ENCODE results near the gene NCBP1. TPM values are rescaled to one million over a fixed set of nuclear protein-coding genes. Genes with fewer than 3 reads are reported as not detected.

Gene NCBP1
- total and polyA plus RNA-seq, 9 of the 15 experiments (the other 6 are each of a cell fraction or from before 2014, with no cell fraction given), result 29.4 to 69.7 (median 57.5) TPM

DNA sequence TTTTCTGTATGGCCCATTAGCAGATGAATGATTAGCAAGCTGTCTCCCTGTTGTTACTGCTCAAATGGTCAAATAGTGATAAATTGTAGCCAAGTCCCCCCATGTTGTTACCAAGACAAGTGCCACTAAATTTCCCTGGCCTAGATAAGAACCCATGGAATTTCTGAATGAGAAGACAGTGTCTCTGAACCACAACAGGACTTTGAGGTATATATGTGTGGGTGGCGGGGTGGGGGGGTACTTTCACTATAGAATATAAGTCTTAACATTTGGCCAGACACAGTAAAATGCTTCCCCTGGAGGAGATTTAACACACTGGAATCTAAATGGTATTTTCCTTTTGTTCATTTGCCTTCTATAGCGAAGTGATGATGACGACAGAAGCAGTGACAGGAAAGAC, 34.9 kb downstream of the NCBP1 start:
- Histone ChIP-seq H3K4me2 (ENCODE audit: insufficient read depth, low read length) (no peak overlapping the region), H3K79me2 (ENCODE audit: control insufficient read depth, insufficient read depth, low read length) (no peaks in the 10 kb centered on the region), H4K20me1 (replicated peaks; ENCODE audit: control insufficient read depth, insufficient read depth, low read length) (no peaks in the 10 kb centered on the region), H3K9me1 (ENCODE audit: control insufficient read depth, insufficient read depth, low read length) (no peaks in the 10 kb centered on the region), H3K27me3 (ENCODE audit: control insufficient read depth in 2 of 2, insufficient read depth in 2 of 2, low read length in 2 of 2) (no peaks in the 10 kb centered on the region), H3K4me1 (replicated peaks in 1 of 2; ENCODE audit: control insufficient read depth in 2 of 2, insufficient read depth in 2 of 2, low read length in 2 of 2) (no peaks in the 10 kb centered on the region), H3K9me3 (replicated peaks; ENCODE audit: control insufficient read depth, insufficient read depth, low read depth, low read length) (no peaks in the 10 kb centered on the region), H3K4me3 (no peak overlapping the region), H3K36me3 (ENCODE audit: control insufficient read depth, insufficient read depth, low read length) (peaks cover 98% of the 10 kb centered on the region), H3K9ac (ENCODE audit: insufficient read depth in 1 of 2, low read depth in 2 of 2, low read length in 2 of 2) (no peak overlapping the region), H3K27ac (ENCODE audit: extremely low read depth, low read depth, low read length) (no peak overlapping the region), H2AFZ (ENCODE audit: low read depth, low read length) (no peak overlapping the region)
- POLR2A ChIA-PET, result interaction anchor here (0.8 kb wide), 1 partner anchor 11 kb away, joined by 3 read pairs; no protein-coding TSS in a partner anchor
- DNase-seq (ENCODE audit: extremely low read depth in 1 of 4, low spot score in 3 of 4) (peak in 1 of 4 experiments; percentile 17), FAIRE-seq (no peak), ATAC-seq (no peak)
- in situ Hi-C loops (cut with MboI), result no loop called here
- CTCF ChIA-PET (ENCODE audit: low intra/inter-chr PET ratio), result no interaction called here
- no TSS peak for BruUV-seq (replicated peaks)
- 98% methylated on average over 3 of the region's 3 CpGs for WGBS (ENCODE audit: insufficient coverage, low coverage, missing lambda C conversion rate)
- intact Hi-C loops (cut with micrococcal nuclease), result no loop called here
- no peak for TF ChIP-seq SIX5 (IDR thresholded peaks at IDR 0.05; ENCODE audit: borderline replicate concordance in 1 of 2, insufficient read depth in 1 of 2, low read depth in 1 of 2, low read length in 2 of 2)
- TF ChIP-seq, protein P1, sequence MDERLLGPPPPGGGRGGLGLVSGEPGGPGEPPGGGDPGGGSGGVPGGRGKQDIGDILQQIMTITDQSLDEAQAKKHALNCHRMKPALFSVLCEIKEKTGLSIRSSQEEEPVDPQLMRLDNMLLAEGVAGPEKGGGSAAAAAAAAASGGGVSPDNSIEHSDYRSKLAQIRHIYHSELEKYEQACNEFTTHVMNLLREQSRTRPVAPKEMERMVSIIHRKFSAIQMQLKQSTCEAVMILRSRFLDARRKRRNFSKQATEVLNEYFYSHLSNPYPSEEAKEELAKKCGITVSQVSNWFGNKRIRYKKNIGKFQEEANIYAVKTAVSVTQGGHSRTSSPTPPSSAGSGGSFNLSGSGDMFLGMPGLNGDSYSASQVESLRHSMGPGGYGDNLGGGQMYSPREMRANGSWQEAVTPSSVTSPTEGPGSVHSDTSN (CRISPR knock-in tag; IDR thresholded peaks at IDR 0.05; ENCODE audit: low read depth), result no peak
- TF ChIP-seq, protein P1 (tag; conservative IDR thresholded peaks at IDR 0.05; ENCODE audit: low read depth), result no peak
- TF ChIP-seq STAT5B (CRISPR knock-in tag; IDR thresholded peaks at IDR 0.05), result no peak
- TF ChIP-seq CBX8 (IDR thresholded peaks at IDR 0.05; ENCODE audit: borderline replicate concordance, extremely low read depth, low read depth, low read length, poor library complexity, severe bottlenecking), result no peak
- no peak for TF ChIP-seq POLR2A (conservative IDR thresholded peaks at IDR 0.05)
- TF ChIP-seq CBFB (CRISPR knock-in tag; IDR thresholded peaks at IDR 0.05), result no peak
- no peak for TF ChIP-seq MAFG (tag; conservative IDR thresholded peaks at IDR 0.05)
- TF ChIP-seq SMAD2 (IDR thresholded peaks at IDR 0.05; ENCODE audit: low read depth, low read length), result no peak
- TF ChIP-seq RNF2 (IDR thresholded peaks at IDR 0.05), result no peak
- TF ChIP-seq HNRNPK (IDR thresholded peaks at IDR 0.05; ENCODE audit: low read depth, low read length, poor library complexity, severe bottlenecking), result no peak
- TF ChIP-seq, protein P2, sequence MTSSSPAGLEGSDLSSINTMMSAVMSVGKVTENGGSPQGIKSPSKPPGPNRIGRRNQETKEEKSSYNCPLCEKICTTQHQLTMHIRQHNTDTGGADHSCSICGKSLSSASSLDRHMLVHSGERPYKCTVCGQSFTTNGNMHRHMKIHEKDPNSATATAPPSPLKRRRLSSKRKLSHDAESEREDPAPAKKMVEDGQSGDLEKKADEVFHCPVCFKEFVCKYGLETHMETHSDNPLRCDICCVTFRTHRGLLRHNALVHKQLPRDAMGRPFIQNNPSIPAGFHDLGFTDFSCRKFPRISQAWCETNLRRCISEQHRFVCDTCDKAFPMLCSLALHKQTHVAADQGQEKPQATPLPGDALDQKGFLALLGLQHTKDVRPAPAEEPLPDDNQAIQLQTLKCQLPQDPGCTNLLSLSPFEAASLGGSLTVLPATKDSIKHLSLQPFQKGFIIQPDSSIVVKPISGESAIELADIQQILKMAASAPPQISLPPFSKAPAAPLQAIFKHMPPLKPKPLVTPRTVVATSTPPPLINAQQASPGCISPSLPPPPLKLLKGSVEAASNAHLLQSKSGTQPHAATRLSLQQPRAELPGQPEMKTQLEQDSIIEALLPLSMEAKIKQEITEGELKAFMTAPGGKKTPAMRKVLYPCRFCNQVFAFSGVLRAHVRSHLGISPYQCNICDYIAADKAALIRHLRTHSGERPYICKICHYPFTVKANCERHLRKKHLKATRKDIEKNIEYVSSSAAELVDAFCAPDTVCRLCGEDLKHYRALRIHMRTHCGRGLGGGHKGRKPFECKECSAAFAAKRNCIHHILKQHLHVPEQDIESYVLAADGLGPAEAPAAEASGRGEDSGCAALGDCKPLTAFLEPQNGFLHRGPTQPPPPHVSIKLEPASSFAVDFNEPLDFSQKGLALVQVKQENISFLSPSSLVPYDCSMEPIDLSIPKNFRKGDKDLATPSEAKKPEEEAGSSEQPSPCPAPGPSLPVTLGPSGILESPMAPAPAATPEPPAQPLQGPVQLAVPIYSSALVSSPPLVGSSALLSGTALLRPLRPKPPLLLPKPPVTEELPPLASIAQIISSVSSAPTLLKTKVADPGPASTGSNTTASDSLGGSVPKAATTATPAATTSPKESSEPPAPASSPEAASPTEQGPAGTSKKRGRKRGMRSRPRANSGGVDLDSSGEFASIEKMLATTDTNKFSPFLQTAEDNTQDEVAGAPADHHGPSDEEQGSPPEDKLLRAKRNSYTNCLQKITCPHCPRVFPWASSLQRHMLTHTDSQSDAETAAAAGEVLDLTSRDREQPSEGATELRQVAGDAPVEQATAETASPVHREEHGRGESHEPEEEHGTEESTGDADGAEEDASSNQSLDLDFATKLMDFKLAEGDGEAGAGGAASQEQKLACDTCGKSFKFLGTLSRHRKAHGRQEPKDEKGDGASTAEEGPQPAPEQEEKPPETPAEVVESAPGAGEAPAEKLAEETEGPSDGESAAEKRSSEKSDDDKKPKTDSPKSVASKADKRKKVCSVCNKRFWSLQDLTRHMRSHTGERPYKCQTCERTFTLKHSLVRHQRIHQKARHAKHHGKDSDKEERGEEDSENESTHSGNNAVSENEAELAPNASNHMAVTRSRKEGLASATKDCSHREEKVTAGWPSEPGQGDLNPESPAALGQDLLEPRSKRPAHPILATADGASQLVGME (CRISPR knock-in tag; IDR thresholded peaks at IDR 0.05), result no peak
- TF ChIP-seq KLF13 (tag; IDR thresholded peaks at IDR 0.05; ENCODE audit: borderline replicate concordance, low read depth), result no peak
- no peak for TF ChIP-seq ZNF12 (CRISPR knock-in tag; IDR thresholded peaks at IDR 0.05)
- TF ChIP-seq PTRF (tag; IDR thresholded peaks at IDR 0.05), result no peak
- TF ChIP-seq ETV1 (tag; conservative IDR thresholded peaks at IDR 0.05; ENCODE audit: low read depth), result no peak
